ENCODE data around the gene TNFRSF19. TPM values are rescaled to one million over a fixed set of nuclear protein-coding genes. Genes with fewer than 3 reads are reported as not detected.
A peak's percentile ranks its signal among the peaks of the same experiment; 100 is the strongest.

TNFRSF19 gene
- total RNA-seq, 2 donors from 2014 or later = 21.2 to 74.1 TPM

- Histone ChIP-seq H3K4me1 (replicated peaks) (no peaks in the 10 kb centered on the region), H3K4me3 (peak overlapping the region; percentile 80 to 82), H3K27me3 (replicated peaks; ENCODE audit: insufficient read depth) (no peaks in the 10 kb centered on the region), H3K27ac (peak overlapping the region; percentile 11 to 95), H3K9me3 (no peaks in the 10 kb centered on the region), H3K36me3 (no peaks in the 10 kb centered on the region)
- WGBS = 23% methylated on average over 1 of the region's 1 CpG
- no peak for DNase-seq (ENCODE audit: low spot score)
- TF ChIP-seq POLR2AphosphoS5 (IDR thresholded peaks at IDR 0.05) (no peak), POLR2A (IDR thresholded peaks at IDR 0.05) (no peak), CTCF (IDR thresholded peaks at IDR 0.05) (no peak)
- intact Hi-C loops (cut with DNase I) = no loop called here
Observed at GRCh38 chr13:23580684-23581060, 10.5 kb downstream of the TNFRSF19 start.

- Histone ChIP-seq H3K27me3 (replicated peaks; ENCODE audit: insufficient read depth) (no peaks in the 10 kb centered on the region), H3K9me3 (no peaks in the 10 kb centered on the region), H3K4me3 (no peak overlapping the region), H3K36me3 (no peaks in the 10 kb centered on the region), H3K4me1 (replicated peaks) (no peaks in the 10 kb centered on the region), H3K27ac (no peak overlapping the region)
- no peak for DNase-seq (ENCODE audit: low spot score)
- intact Hi-C loops (cut with DNase I) = no loop called here
- TF ChIP-seq CTCF (IDR thresholded peaks at IDR 0.05) = no peak
Observed at GRCh38 chr13:23583491-23583890, 13.3 kb downstream of the TNFRSF19 start.

- no peaks in the 10 kb centered on the region for H3K36me3 ChIP-seq
- H3K9me3 ChIP-seq = no peaks in the 10 kb centered on the region
- no peaks in the 10 kb centered on the region for H3K4me1 ChIP-seq (replicated peaks)
- intact Hi-C loops (cut with DNase I) = no loop called here
- H3K27me3 ChIP-seq (replicated peaks; ENCODE audit: insufficient read depth) = no peaks in the 10 kb centered on the region
- TF ChIP-seq POLR2AphosphoS5 (IDR thresholded peaks at IDR 0.05) = no peak
- no peak for TF ChIP-seq CTCF (IDR thresholded peaks at IDR 0.05)
- TF ChIP-seq POLR2A (IDR thresholded peaks at IDR 0.05) = no peak
- 21% methylated on average over 2 of the region's 2 CpGs for WGBS
- no peak for DNase-seq (ENCODE audit: low spot score)
- no peak overlapping the region for H3K4me3 ChIP-seq
- no peak overlapping the region for H3K27ac ChIP-seq
Observed at GRCh38 chr13:23584275-23584674, 14.1 kb downstream of the TNFRSF19 start.

GRCh38 chr13:23586336-23586735, 16.1 kb downstream of the TNFRSF19 start:
- TF ChIP-seq POLR2AphosphoS5 (IDR thresholded peaks at IDR 0.05) = no peak
- TF ChIP-seq POLR2A (IDR thresholded peaks at IDR 0.05) = no peak
- no peak for TF ChIP-seq CTCF (IDR thresholded peaks at IDR 0.05)
- Histone ChIP-seq H3K4me1 (replicated peaks) (no peaks in the 10 kb centered on the region), H3K4me3 (no peak overlapping the region), H3K27ac (no peak overlapping the region), H3K9me3 (no peaks in the 10 kb centered on the region), H3K36me3 (no peaks in the 10 kb centered on the region), H3K27me3 (replicated peaks; ENCODE audit: insufficient read depth) (no peaks in the 10 kb centered on the region)
- WGBS = 65% methylated on average over 6 of the region's 6 CpGs
- no peak for DNase-seq (ENCODE audit: low spot score)
- intact Hi-C loops (cut with DNase I) = no loop called here

GRCh38 chr13:23588666-23589065, 18.5 kb downstream of the TNFRSF19 start:
- Histone ChIP-seq H3K4me3 (no peak overlapping the region), H3K27me3 (replicated peaks; ENCODE audit: insufficient read depth) (no peaks in the 10 kb centered on the region), H3K9me3 (no peaks in the 10 kb centered on the region), H3K4me1 (replicated peaks) (no peaks in the 10 kb centered on the region), H3K36me3 (no peaks in the 10 kb centered on the region), H3K27ac (no peak overlapping the region)
- TF ChIP-seq POLR2AphosphoS5 (IDR thresholded peaks at IDR 0.05) (no peak), CTCF (IDR thresholded peaks at IDR 0.05) (no peak), POLR2A (IDR thresholded peaks at IDR 0.05) (no peak)
- intact Hi-C loops (cut with DNase I) = no loop called here
- 49% methylated on average over 7 of the region's 7 CpGs for WGBS
- DNase-seq (ENCODE audit: low spot score) = no peak

All from prostate gland (tissue), 2 donors.